Raji (cell line): ENCODE measurements around the gene ARHGAP30.
A peak's percentile ranks its signal among the peaks of the same experiment; 100 is the strongest.

ENCODE experiments used
- POLR2A ChIP-seq: IDR thresholded peaks from 2 replicates; pipeline ENCODE4 v1.6.1; 2011; ENCODE audit warnings: low read depth, low read length, control low read depth; ENCODE audit not compliant: insufficient read depth

ARHGAP30 gene

GRCh38 chr1:161032409-161032808, 37.3 kb downstream of the ARHGAP30 start:
- TF ChIP-seq POLR2A = no peak

DNA sequence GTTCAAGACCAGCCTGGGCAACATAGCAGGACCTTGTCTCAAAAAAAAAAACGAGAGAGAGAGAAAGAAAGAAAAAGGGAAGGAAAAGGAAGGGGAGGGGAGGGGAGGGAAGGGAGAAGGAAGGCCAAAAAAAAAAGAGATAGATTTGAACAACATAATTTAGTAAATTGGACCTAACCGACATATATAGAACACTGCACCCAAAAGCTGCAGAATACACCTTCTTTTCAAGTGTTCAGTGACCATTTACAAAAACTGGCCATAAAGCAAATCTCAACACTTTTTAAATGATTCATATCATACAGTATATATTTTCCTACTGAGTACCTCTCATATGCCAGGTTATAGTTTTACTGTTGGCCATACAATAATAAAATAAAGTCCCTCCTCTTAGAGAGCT, 37.8 kb downstream of the ARHGAP30 start:
- no peak for TF ChIP-seq POLR2A

- no peak for TF ChIP-seq POLR2A
Measured at GRCh38 chr1:161021970-161022353, 47.7 kb downstream of the ARHGAP30 start.

- peak; percentile 80 for TF ChIP-seq POLR2A
Measured at GRCh38 chr1:161021165-161021969, 48.3 kb downstream of the ARHGAP30 start.

GRCh38 chr1:161020509-161021164, 49.1 kb downstream of the ARHGAP30 start, which contains the start of gene F11R:
TSS of gene F11R (minus strand) at chr1:161021152. CDS start at chr1:161021073, 79 bp downstream.
- TF ChIP-seq POLR2A = peak; percentile 73

DNA sequence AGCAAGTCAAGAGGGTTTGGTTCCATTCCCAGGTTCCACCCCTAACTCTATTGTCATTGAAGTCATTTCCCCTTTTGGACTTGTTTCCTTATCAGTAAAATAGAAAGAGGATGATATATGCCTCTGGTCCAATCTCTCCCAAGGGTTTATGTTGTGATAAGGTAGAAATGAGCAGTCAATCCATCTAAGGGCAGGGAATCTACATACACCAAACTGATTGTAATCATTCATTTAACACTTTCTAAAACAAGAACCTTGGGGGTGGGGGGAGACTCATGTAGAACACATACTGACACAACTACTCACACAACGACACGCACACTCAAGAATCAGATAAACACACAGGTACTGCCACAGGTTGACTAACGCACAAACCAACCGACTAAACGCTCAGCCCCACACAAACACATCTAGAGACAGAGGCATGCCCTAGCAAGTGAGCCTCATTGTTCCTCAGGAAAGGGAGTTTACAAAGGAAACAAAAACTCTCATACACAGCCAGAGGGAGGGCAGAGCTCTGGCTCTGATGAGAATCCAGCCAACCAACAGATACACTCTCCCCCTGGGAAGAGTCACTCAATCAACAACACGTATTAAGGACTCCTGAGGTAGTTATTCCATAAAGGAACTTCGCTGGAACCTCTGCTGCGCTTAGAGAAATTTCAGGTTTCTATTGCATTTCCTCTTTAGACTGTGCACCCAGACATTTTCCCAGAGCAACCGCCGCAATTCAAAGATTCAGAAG, 49.8 kb downstream of the ARHGAP30 start:
- no peak for TF ChIP-seq POLR2A

GRCh38 chr1:161018631-161018930, 51.1 kb downstream of the ARHGAP30 start:
- no peak for TF ChIP-seq POLR2A

- no peak for TF ChIP-seq POLR2A
Measured at GRCh38 chr1:161017756-161018630, 51.7 kb downstream of the ARHGAP30 start.

GRCh38 chr1:161013488-161014230, 56.0 kb downstream of the ARHGAP30 start:
- no peak for TF ChIP-seq POLR2A

DNA sequence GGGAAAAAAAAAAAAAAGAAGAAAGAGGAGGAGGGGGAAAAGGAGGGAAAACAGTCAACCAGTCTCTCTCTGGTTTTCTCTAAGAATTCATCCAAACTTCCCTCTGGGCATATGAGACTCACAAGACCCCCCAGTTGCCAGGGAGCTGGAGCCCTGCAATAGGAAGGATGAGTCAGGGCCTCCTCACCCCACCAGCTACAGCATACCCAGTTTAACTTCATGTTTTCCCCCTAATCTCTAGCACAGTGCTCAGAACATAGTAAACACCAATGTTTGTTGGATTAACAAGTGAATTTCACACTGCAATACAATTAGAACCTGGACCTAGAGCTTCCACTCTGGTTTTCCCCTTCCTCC, 56.6 kb downstream of the ARHGAP30 start:
- TF ChIP-seq POLR2A = no peak

GRCh38 chr1:161012420-161012819, 57.3 kb downstream of the ARHGAP30 start:
- no peak for TF ChIP-seq POLR2A

GRCh38 chr1:161009602-161010211, 60.0 kb downstream of the ARHGAP30 start:
- TF ChIP-seq POLR2A = no peak

GRCh38 chr1:161008869-161009510, 60.7 kb downstream of the ARHGAP30 start:
- no peak for TF ChIP-seq POLR2A
